Lower leg skin (tissue), 3 donors: ENCODE results near the gene SLC37A1.

Experiments
- CTCF ChIP-seq, 3 donors: fragments of 450-650 bp; IDR thresholded peaks; one replicate each; pipeline ENCODE4 v1.5.1; 2016; ENCODE audit warnings: antibody characterized with exemption in 3 of 3, mild to moderate bottlenecking in 3 of 3, moderate library complexity in 2 of 3
- POLR2A ChIP-seq, 2 donors: fragments of 450-650 bp; IDR thresholded peaks; one replicate each; pipeline ENCODE4 v1.6.1; 2016 to 2017; ENCODE audit warnings: antibody characterized with exemption in 2 of 2, mild to moderate bottlenecking in 1 of 2, moderate library complexity in 1 of 2

- no peak for TF ChIP-seq CTCF (IDR thresholded peaks at IDR 0.05)
- TF ChIP-seq POLR2A (IDR thresholded peaks at IDR 0.05) = no peak
Observed at GRCh38 chr21:42558846-42559245, 45.2 kb downstream of the SLC37A1 start.
